ACHN (cell line): ENCODE measurements around the gene CTNNA1.
A peak's percentile ranks its signal among the peaks of the same experiment; 100 is the strongest.
"Not testable (repeated sequence)": the region's sequence is repeated elsewhere in the genome, so short reads cannot be mapped to it uniquely, and the experiment has no call there.

ENCODE experiments used
- DNase-seq: peaks from one replicate; pipeline ENCODE4 v3.0.0-alpha.2; 2015
- in situ Hi-C: cut with HindIII; loops from 2 replicates; pipeline ENCODE4 v1.10.0; 2017; ENCODE audit warnings: low sequenced_read_pairs, low pct_ligation_motif_present, low pct_unique_long_range_greater_than_20kb

Gene CTNNA1

GRCh38 chr5:138833726-138834480 lies 80.7 kb downstream of the CTNNA1 start:
- DNase-seq: no peak
- in situ Hi-C loops: no loop called here

GRCh38 chr5:138834853-138835252 lies 81.6 kb downstream of the CTNNA1 start:
- DNase-seq, in situ Hi-C loops: not testable (repeated sequence)

- in situ Hi-C loops: no loop called here
- no peak for DNase-seq
Measured at GRCh38 chr5:138837160-138837559, 83.9 kb downstream of the CTNNA1 start.

- in situ Hi-C loops: no loop called here
- no peak for DNase-seq
Measured at GRCh38 chr5:138840103-138840502, 86.9 kb downstream of the CTNNA1 start.

- no peak for DNase-seq
- in situ Hi-C loops: no loop called here
Measured at GRCh38 chr5:138841531-138841930, 88.3 kb downstream of the CTNNA1 start.

- in situ Hi-C loops: no loop called here
- DNase-seq: no peak
Measured at GRCh38 chr5:138843316-138844124, 90.3 kb downstream of the CTNNA1 start.

- no peak for DNase-seq
- in situ Hi-C loops: no loop called here
Measured at GRCh38 chr5:138844125-138844461, 90.9 kb downstream of the CTNNA1 start.

- DNase-seq: no peak
- in situ Hi-C loops: no loop called here
Measured at GRCh38 chr5:138844812-138845513, 91.7 kb downstream of the CTNNA1 start.

- in situ Hi-C loops: no loop called here
- no peak for DNase-seq
Measured at GRCh38 chr5:138849439-138849838, 96.2 kb downstream of the CTNNA1 start.

GRCh38 chr5:138849882-138850281 lies 96.7 kb downstream of the CTNNA1 start:
- in situ Hi-C loops: no loop called here
- no peak for DNase-seq

GRCh38 chr5:138850865-138851435 lies 97.7 kb downstream of the CTNNA1 start:
- in situ Hi-C loops: no loop called here
- no peak for DNase-seq

- in situ Hi-C loops: no loop called here
- no peak for DNase-seq
Measured at GRCh38 chr5:138853132-138853531, 99.9 kb downstream of the CTNNA1 start.

- in situ Hi-C loops: no loop called here
- no peak for DNase-seq
Measured at GRCh38 chr5:138867011-138867410, 113.8 kb downstream of the CTNNA1 start.

- no peak for DNase-seq
- in situ Hi-C loops: no loop called here
Measured at GRCh38 chr5:138869038-138869437, 115.8 kb downstream of the CTNNA1 start.

- in situ Hi-C loops: no loop called here
- DNase-seq: peak; percentile 55
Measured at GRCh38 chr5:138869763-138870500, 116.7 kb downstream of the CTNNA1 start.

- no peak for DNase-seq
- in situ Hi-C loops: no loop called here
Measured at GRCh38 chr5:138870611-138871010, 117.4 kb downstream of the CTNNA1 start.

GRCh38 chr5:138872841-138873465 lies 119.7 kb downstream of the CTNNA1 start:
- in situ Hi-C loops: no loop called here
- DNase-seq: no peak
